Hepatocyte (in vitro differentiated cells): ENCODE measurements around the gene TLR3. TPM values are rescaled to one million over a fixed set of nuclear protein-coding genes. Genes with fewer than 3 reads are reported as not detected.
A peak's percentile ranks its signal among the peaks of the same experiment; 100 is the strongest.

Experiments used
- DNase-seq: peaks from one replicate; pipeline ENCODE4 v3.0.0-alpha.2; 2016; ENCODE audit warnings: low spot score
- H2AFZ ChIP-seq: fragments of 200-600 bp; sonication (generic); 2 replicates; pipeline ENCODE4 v1.6.0; 2016; ENCODE audit warnings: antibody characterized with exemption, mild to moderate bottlenecking
- H3K27ac ChIP-seq: fragments of 200-600 bp; sonication (generic); 2 replicates; pipeline ENCODE4 v1.5.1; 2016; ENCODE audit warnings: mild to moderate bottlenecking
- H3K27me3 ChIP-seq: fragments of 200-600 bp; sonication (generic); 2 replicates; pipeline ENCODE4 v1.6.1; 2016
- H3K36me3 ChIP-seq: fragments of 200-600 bp; sonication (generic); replicated peaks from 2 replicates; pipeline ENCODE4 v1.5.1; 2016; ENCODE audit warnings: low read depth; ENCODE audit not compliant: insufficient read depth
- H3K4me1 ChIP-seq: fragments of 200-600 bp; sonication (generic); 2 replicates; pipeline ENCODE4 v1.5.1; 2016; ENCODE audit warnings: mild to moderate bottlenecking, moderate library complexity; ENCODE audit not compliant: insufficient read depth
- H3K4me2 ChIP-seq: fragments of 200-600 bp; sonication (generic); 2 replicates; pipeline ENCODE4 v1.6.0; 2016
- H3K4me3 ChIP-seq: fragments of 200-600 bp; sonication (generic); 2 replicates; pipeline ENCODE4 v1.5.1; 2016; ENCODE audit warnings: mild to moderate bottlenecking
- H3K79me2 ChIP-seq: fragments of 200-600 bp; sonication (generic); 2 replicates; pipeline ENCODE4 v1.6.0; 2017; ENCODE audit warnings: mild to moderate bottlenecking
- H3K9me2 ChIP-seq: fragments of 200-600 bp; sonication (generic); replicated peaks from 2 replicates; pipeline ENCODE4 v1.6.0; 2017; ENCODE audit warnings: mild to moderate bottlenecking; ENCODE audit not compliant: insufficient read depth
- H3K9me3 ChIP-seq: fragments of 200-600 bp; sonication (generic); 2 replicates; pipeline ENCODE4 v1.5.1; 2016; ENCODE audit warnings: low read depth, mild to moderate bottlenecking
- H4K20me1 ChIP-seq: fragments of 200-600 bp; sonication (generic); 2 replicates; pipeline ENCODE4 v1.6.0; 2016; ENCODE audit warnings: mild to moderate bottlenecking; ENCODE audit not compliant: insufficient read depth, poor library complexity, severe bottlenecking
- CTCF ChIP-seq: fragments of 200-600 bp; sonication (generic); IDR thresholded peaks from 2 replicates; pipeline ENCODE4 v1.5.1; 2016; ENCODE audit warnings: antibody characterized with exemption, mild to moderate bottlenecking; ENCODE audit not compliant: poor library complexity
- EZH2 ChIP-seq: fragments of 200-600 bp; sonication (generic); IDR thresholded peaks from 2 replicates; pipeline ENCODE4 v1.6.1; 2016; ENCODE audit warnings: antibody characterized with exemption, mild to moderate bottlenecking, borderline replicate concordance
- EZH2phosphoT487 ChIP-seq: fragments of 200-600 bp; sonication (generic); IDR thresholded peaks from one replicate; pipeline ENCODE4 v1.6.1; 2018; ENCODE audit warnings: antibody characterized with exemption, mild to moderate bottlenecking, low read depth, moderate library complexity; ENCODE audit not compliant: unreplicated experiment, severe bottlenecking
- WGBS: methylation state at CpG from one replicate; pipeline ENCODE4 v1.1.6; 2016; ENCODE audit warnings: low lambda C conversion rate; ENCODE audit errors: missing lambda C conversion rate; 5-methylcytosine and 5-hydroxymethylcytosine counted together
- polyA plus RNA-seq: library from polyadenylated mRNA; unstranded; fragments of >200 nt; fragmentation: Nextera tagmentation; extraction: Ambion mirVana; gene quantifications from 2 replicates; pipeline ENCODE4 v1.2.1, GENCODE V29; 2016
- total RNA-seq: library from RNA; depleted of rRNA; stranded (reverse); fragments of >200 nt; gene quantifications from 2 replicates; pipeline ENCODE4 v1.2.3, GENCODE V29; 2014

Gene TLR3
- total and polyA plus RNA-seq, 2 experiments from 2014 or later, result 1.6 to 7.3 TPM

DNA sequence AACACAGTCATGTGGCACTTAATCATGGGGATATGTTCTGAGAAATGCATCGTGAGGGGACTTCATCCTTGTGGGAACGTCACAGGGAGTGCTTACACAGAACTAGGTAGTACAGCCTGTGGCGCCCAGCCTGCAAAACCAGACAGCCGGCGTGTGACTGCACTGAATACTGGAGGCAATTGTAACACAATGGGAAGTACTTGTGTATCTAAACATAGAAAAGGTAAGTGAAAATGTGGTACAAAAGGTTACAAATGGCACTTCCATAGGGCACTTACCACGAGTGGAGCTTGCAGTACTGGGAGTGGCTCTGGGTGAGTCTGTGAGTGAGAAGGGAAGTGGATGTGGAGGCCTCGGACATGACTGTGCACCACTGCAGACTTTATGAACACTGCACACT is 5.2 kb downstream of the TLR3 start:
- no peaks in the 10 kb centered on the region for H3K4me1 ChIP-seq
- H3K79me2 ChIP-seq, result no peaks in the 10 kb centered on the region
- 77% methylated on average over 7 of the region's 7 CpGs for WGBS
- TF ChIP-seq EZH2phosphoT487 (no peak), CTCF (no peak), EZH2 (no peak)
- no peak overlapping the region for H3K4me3 ChIP-seq
- H3K27ac ChIP-seq, result no peak overlapping the region
- no peak overlapping the region for H3K4me2 ChIP-seq
- no peaks in the 10 kb centered on the region for H4K20me1 ChIP-seq
- H3K36me3 ChIP-seq, result no peaks in the 10 kb centered on the region
- no peaks in the 10 kb centered on the region for H3K27me3 ChIP-seq
- no peak for DNase-seq
- H3K9me2 ChIP-seq, result no peaks in the 10 kb centered on the region
- H3K9me3 ChIP-seq, result no peaks in the 10 kb centered on the region
- H2AFZ ChIP-seq, result no peak overlapping the region

GRCh38 chr4:186078981-186079638 is 10.2 kb downstream of the TLR3 start:
- no peaks in the 10 kb centered on the region for H3K36me3 ChIP-seq
- TF ChIP-seq EZH2 (no peak), EZH2phosphoT487 (no peak), CTCF (no peak)
- 28% methylated on average over 11 of the region's 11 CpGs for WGBS
- H3K79me2 ChIP-seq, result no peaks in the 10 kb centered on the region
- no peaks in the 10 kb centered on the region for H3K27me3 ChIP-seq
- H4K20me1 ChIP-seq, result no peaks in the 10 kb centered on the region
- no peak overlapping the region for H3K4me3 ChIP-seq
- H3K9me3 ChIP-seq, result no peaks in the 10 kb centered on the region
- peak overlapping the region; percentile 65 for H3K4me2 ChIP-seq
- H3K4me1 ChIP-seq, result no peaks in the 10 kb centered on the region
- H3K9me2 ChIP-seq, result no peaks in the 10 kb centered on the region
- H3K27ac ChIP-seq, result peak overlapping the region; percentile 44
- H2AFZ ChIP-seq, result peak overlapping the region; percentile 53
- DNase-seq, result no peak

- no peaks in the 10 kb centered on the region for H3K27me3 ChIP-seq
- no peak overlapping the region for H3K4me3 ChIP-seq
- TF ChIP-seq EZH2phosphoT487 (no peak), CTCF (no peak), EZH2 (no peak)
- DNase-seq, result no peak
- no peaks in the 10 kb centered on the region for H3K4me1 ChIP-seq
- no peaks in the 10 kb centered on the region for H3K9me2 ChIP-seq
- H3K9me3 ChIP-seq, result no peaks in the 10 kb centered on the region
- no peaks in the 10 kb centered on the region for H3K79me2 ChIP-seq
- peak overlapping the region; percentile 65 for H3K4me2 ChIP-seq
- H4K20me1 ChIP-seq, result no peaks in the 10 kb centered on the region
- H3K36me3 ChIP-seq, result no peaks in the 10 kb centered on the region
- H3K27ac ChIP-seq, result peak overlapping the region; percentile 24
- H2AFZ ChIP-seq, result peak overlapping the region; percentile 53
- 48% methylated on average over 9 of the region's 9 CpGs for WGBS
Observed at GRCh38 chr4:186079694-186080093, 10.7 kb downstream of the TLR3 start.
